ENCODE results near the gene CD93.

Gene CD93

DNA sequence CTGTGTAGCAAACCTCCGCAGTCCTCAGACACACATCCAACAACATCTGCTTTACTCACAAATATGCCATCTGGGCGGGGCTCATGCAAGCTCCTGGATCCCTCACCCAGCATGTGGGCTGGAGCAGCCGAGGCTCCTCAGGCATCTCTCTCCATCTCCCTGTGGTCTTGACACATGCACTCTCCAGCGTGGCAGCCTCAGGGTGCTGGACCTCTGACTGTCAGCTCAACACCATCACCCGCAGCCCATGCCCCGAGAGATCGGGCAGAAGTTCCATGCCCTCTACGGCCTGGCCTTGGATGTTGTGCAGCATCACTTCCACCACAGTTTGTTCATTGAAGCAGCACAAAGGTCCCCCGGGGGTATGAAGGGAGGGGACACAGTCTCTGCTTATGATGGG is 32.6 kb upstream of the CD93 start:
- H3K9ac ChIP-seq (ENCODE audit: low read length), result no peak overlapping the region
- no peaks in the 10 kb centered on the region for H3K9me3 ChIP-seq (ENCODE audit: low read length)
- no peak overlapping the region for H3K27ac ChIP-seq (ENCODE audit: low read depth, low read length)
- no peaks in the 10 kb centered on the region for H3K4me1 ChIP-seq (ENCODE audit: insufficient read depth, low read length)
- no peaks in the 10 kb centered on the region for H3K27me3 ChIP-seq (ENCODE audit: control insufficient read depth in 1 of 2, insufficient read depth in 2 of 2, low read length in 2 of 2)
- H3K4me3 ChIP-seq (ENCODE audit: low read depth in 1 of 2, low read length in 2 of 2), result no peak overlapping the region
- H3K36me3 ChIP-seq (ENCODE audit: insufficient read depth, low read length), result no peaks in the 10 kb centered on the region

- Histone ChIP-seq H3K4me3 (ENCODE audit: low read depth in 1 of 2, low read length in 2 of 2) (no peak overlapping the region), H3K4me1 (ENCODE audit: insufficient read depth, low read length) (no peaks in the 10 kb centered on the region), H3K9me3 (ENCODE audit: low read length) (no peaks in the 10 kb centered on the region), H3K27me3 (ENCODE audit: control insufficient read depth in 1 of 2, insufficient read depth in 2 of 2, low read length in 2 of 2) (no peaks in the 10 kb centered on the region), H3K36me3 (ENCODE audit: insufficient read depth, low read length) (no peaks in the 10 kb centered on the region), H3K9ac (ENCODE audit: low read length) (no peak overlapping the region), H3K27ac (ENCODE audit: low read depth, low read length) (no peak overlapping the region)
Observed at GRCh38 chr20:23118144-23118543, 32.0 kb upstream of the CD93 start.

DNA sequence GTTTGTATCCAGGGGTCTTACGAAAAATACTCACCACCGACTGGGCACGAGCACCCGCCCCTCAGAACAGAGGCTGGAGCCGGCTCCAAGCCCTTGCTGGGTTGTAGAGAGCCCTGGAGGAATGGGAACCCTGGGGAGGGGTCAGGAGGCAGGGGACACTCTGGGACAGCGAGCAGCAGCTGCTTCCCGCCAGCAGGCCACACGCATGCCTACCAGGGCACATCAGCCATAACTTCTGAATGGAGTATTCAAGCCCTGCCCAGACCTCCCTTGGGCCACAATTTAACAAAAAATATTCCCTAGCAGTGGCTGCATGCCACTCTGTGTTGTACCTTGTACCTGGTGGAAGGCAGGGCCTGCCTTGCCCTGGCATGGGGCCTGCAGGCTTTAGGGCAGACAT is 31.6 kb upstream of the CD93 start:
- no peak overlapping the region for H3K9ac ChIP-seq (ENCODE audit: low read length)
- H3K36me3 ChIP-seq (ENCODE audit: insufficient read depth, low read length), result no peaks in the 10 kb centered on the region
- H3K9me3 ChIP-seq (ENCODE audit: low read length), result no peaks in the 10 kb centered on the region
- H3K4me1 ChIP-seq (ENCODE audit: insufficient read depth, low read length), result no peaks in the 10 kb centered on the region
- no peak overlapping the region for H3K27ac ChIP-seq (ENCODE audit: low read depth, low read length)
- H3K4me3 ChIP-seq (ENCODE audit: low read depth in 1 of 2, low read length in 2 of 2), result no peak overlapping the region
- no peaks in the 10 kb centered on the region for H3K27me3 ChIP-seq (ENCODE audit: control insufficient read depth in 1 of 2, insufficient read depth in 2 of 2, low read length in 2 of 2)

GRCh38 chr20:23116311-23117089 is 30.4 kb upstream of the CD93 start:
- H3K4me3 ChIP-seq (ENCODE audit: low read depth in 1 of 2, low read length in 2 of 2), result no peak overlapping the region
- no peaks in the 10 kb centered on the region for H3K27me3 ChIP-seq (ENCODE audit: control insufficient read depth in 1 of 2, insufficient read depth in 2 of 2, low read length in 2 of 2)
- H3K4me1 ChIP-seq (ENCODE audit: insufficient read depth, low read length), result no peaks in the 10 kb centered on the region
- no peak overlapping the region for H3K9ac ChIP-seq (ENCODE audit: low read length)
- H3K36me3 ChIP-seq (ENCODE audit: insufficient read depth, low read length), result no peaks in the 10 kb centered on the region
- H3K27ac ChIP-seq (ENCODE audit: low read depth, low read length), result no peak overlapping the region
- H3K9me3 ChIP-seq (ENCODE audit: low read length), result no peaks in the 10 kb centered on the region

- H3K27ac ChIP-seq (ENCODE audit: low read depth, low read length), result no peak overlapping the region
- H3K36me3 ChIP-seq (ENCODE audit: insufficient read depth, low read length), result no peaks in the 10 kb centered on the region
- no peak overlapping the region for H3K4me3 ChIP-seq (ENCODE audit: low read depth in 1 of 2, low read length in 2 of 2)
- no peaks in the 10 kb centered on the region for H3K4me1 ChIP-seq (ENCODE audit: insufficient read depth, low read length)
- H3K9ac ChIP-seq (ENCODE audit: low read length), result no peak overlapping the region
- H3K27me3 ChIP-seq (ENCODE audit: control insufficient read depth in 1 of 2, insufficient read depth in 2 of 2, low read length in 2 of 2), result no peaks in the 10 kb centered on the region
- H3K9me3 ChIP-seq (ENCODE audit: low read length), result no peaks in the 10 kb centered on the region
Observed at GRCh38 chr20:23115822-23116221, 29.7 kb upstream of the CD93 start.

- Histone ChIP-seq H3K9ac (ENCODE audit: low read length) (no peak overlapping the region), H3K4me3 (ENCODE audit: low read depth in 1 of 2, low read length in 2 of 2) (no peak overlapping the region), H3K27me3 (ENCODE audit: control insufficient read depth in 1 of 2, insufficient read depth in 2 of 2, low read length in 2 of 2) (no peaks in the 10 kb centered on the region), H3K9me3 (ENCODE audit: low read length) (no peaks in the 10 kb centered on the region), H3K4me1 (ENCODE audit: insufficient read depth, low read length) (no peaks in the 10 kb centered on the region), H3K36me3 (ENCODE audit: insufficient read depth, low read length) (no peaks in the 10 kb centered on the region), H3K27ac (ENCODE audit: low read depth, low read length) (no peak overlapping the region)
Observed at GRCh38 chr20:23114448-23115082, 28.4 kb upstream of the CD93 start.

DNA sequence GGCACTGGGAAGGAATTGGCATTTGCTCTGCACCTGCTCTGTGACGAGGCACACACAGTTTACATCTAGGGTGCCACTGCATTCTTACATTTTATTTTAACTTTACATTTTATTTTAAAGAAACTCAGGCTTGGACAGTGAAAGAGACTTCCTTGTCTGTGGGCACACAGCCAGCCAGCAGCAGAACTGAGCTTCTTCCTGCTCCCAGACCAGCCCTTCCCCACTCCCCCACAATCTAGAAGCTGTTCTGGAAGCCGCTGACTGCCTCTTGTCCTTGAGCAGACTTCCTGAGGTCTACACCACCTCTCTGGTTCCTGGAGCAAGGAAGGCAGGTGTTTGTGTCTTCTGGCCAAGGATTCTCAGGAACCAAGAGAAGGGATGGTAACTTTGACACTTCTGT is 27.9 kb upstream of the CD93 start:
- H3K27ac ChIP-seq (ENCODE audit: low read depth, low read length), result no peak overlapping the region
- H3K9me3 ChIP-seq (ENCODE audit: low read length), result no peaks in the 10 kb centered on the region
- H3K27me3 ChIP-seq (ENCODE audit: control insufficient read depth in 1 of 2, insufficient read depth in 2 of 2, low read length in 2 of 2), result no peaks in the 10 kb centered on the region
- no peaks in the 10 kb centered on the region for H3K36me3 ChIP-seq (ENCODE audit: insufficient read depth, low read length)
- no peak overlapping the region for H3K4me3 ChIP-seq (ENCODE audit: low read depth in 1 of 2, low read length in 2 of 2)
- H3K4me1 ChIP-seq (ENCODE audit: insufficient read depth, low read length), result no peaks in the 10 kb centered on the region
- H3K9ac ChIP-seq (ENCODE audit: low read length), result no peak overlapping the region

GRCh38 chr20:23112595-23112994 is 26.5 kb upstream of the CD93 start:
- no peaks in the 10 kb centered on the region for H3K9me3 ChIP-seq (ENCODE audit: low read length)
- H3K4me1 ChIP-seq (ENCODE audit: insufficient read depth, low read length), result no peaks in the 10 kb centered on the region
- H3K9ac ChIP-seq (ENCODE audit: low read length), result no peak overlapping the region
- no peaks in the 10 kb centered on the region for H3K36me3 ChIP-seq (ENCODE audit: insufficient read depth, low read length)
- H3K27ac ChIP-seq (ENCODE audit: low read depth, low read length), result no peak overlapping the region
- no peak overlapping the region for H3K4me3 ChIP-seq (ENCODE audit: low read depth in 1 of 2, low read length in 2 of 2)
- no peaks in the 10 kb centered on the region for H3K27me3 ChIP-seq (ENCODE audit: control insufficient read depth in 1 of 2, insufficient read depth in 2 of 2, low read length in 2 of 2)

GRCh38 chr20:23111944-23112342 is 25.8 kb upstream of the CD93 start:
- Histone ChIP-seq H3K4me1 (ENCODE audit: insufficient read depth, low read length) (peaks cover 3% of the 10 kb centered on the region), H3K27me3 (ENCODE audit: control insufficient read depth in 1 of 2, insufficient read depth in 2 of 2, low read length in 2 of 2) (no peaks in the 10 kb centered on the region), H3K9me3 (ENCODE audit: low read length) (no peaks in the 10 kb centered on the region), H3K9ac (ENCODE audit: low read length) (no peak overlapping the region), H3K4me3 (ENCODE audit: low read depth in 1 of 2, low read length in 2 of 2) (no peak overlapping the region), H3K27ac (ENCODE audit: low read depth, low read length) (no peak overlapping the region), H3K36me3 (ENCODE audit: insufficient read depth, low read length) (no peaks in the 10 kb centered on the region)

DNA sequence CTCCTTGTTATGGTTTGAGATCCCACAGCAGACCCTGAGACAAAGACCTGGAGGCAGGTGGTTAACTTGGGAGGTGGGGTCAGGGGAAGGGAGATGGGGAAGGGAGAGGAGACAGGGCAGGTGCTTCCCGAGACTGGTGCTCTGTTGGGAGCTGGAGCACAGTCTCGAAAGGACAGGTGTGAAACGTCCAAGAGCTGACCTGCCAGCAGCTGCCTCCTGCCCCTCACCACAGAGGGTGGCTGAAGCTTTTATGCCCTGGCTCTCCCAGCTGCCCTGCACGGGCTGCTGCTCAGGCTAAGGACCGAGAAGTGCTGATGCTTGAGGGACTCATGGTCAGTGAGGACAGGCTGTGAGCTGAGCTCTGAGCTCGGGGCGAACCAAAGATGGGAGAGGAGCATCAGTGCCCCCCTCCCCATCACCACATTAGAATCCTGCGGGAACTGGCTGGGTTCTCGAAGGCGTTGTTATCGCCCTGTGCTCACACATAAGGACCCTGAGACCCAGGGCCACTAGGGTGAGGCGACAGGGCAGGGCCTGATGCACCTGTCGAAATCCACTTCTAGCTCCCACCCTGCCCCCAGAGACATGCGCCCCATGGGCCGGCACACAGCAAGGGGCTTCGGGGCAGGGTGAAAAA is 25.3 kb upstream of the CD93 start:
- Histone ChIP-seq H3K4me3 (ENCODE audit: low read depth in 1 of 2, low read length in 2 of 2) (no peak overlapping the region), H3K9me3 (ENCODE audit: low read length) (no peaks in the 10 kb centered on the region), H3K27ac (ENCODE audit: low read depth, low read length) (no peak overlapping the region), H3K36me3 (ENCODE audit: insufficient read depth, low read length) (no peaks in the 10 kb centered on the region), H3K27me3 (ENCODE audit: control insufficient read depth in 1 of 2, insufficient read depth in 2 of 2, low read length in 2 of 2) (no peaks in the 10 kb centered on the region), H3K9ac (ENCODE audit: low read length) (no peak overlapping the region), H3K4me1 (ENCODE audit: insufficient read depth, low read length) (peaks cover 9% of the 10 kb centered on the region)

DNA sequence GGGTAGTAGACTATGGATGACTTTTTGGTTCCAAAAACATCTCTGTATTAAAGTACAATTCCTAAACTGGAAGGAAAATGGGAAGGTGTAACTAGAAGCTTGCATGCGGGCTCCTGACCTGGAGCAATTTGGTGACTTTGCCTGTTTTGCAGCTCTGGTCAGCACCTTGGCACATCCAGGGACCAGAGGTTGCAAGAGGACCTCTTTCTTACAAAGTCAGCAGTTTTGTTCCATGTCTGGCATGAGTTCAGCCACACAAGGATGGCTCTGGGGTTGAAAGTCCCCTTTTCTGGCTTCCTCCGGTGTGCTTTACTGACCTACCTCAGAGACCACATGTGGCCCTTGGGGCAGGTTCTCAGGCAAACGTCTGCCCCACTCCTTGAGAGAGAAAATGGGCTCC is 22.7 kb upstream of the CD93 start:
- Histone ChIP-seq H3K4me3 (ENCODE audit: low read depth in 1 of 2, low read length in 2 of 2) (no peak overlapping the region), H3K27ac (ENCODE audit: low read depth, low read length) (no peak overlapping the region), H3K27me3 (ENCODE audit: control insufficient read depth in 1 of 2, insufficient read depth in 2 of 2, low read length in 2 of 2) (no peaks in the 10 kb centered on the region), H3K9me3 (ENCODE audit: low read length) (no peaks in the 10 kb centered on the region), H3K36me3 (ENCODE audit: insufficient read depth, low read length) (no peaks in the 10 kb centered on the region), H3K9ac (ENCODE audit: low read length) (no peak overlapping the region), H3K4me1 (ENCODE audit: insufficient read depth, low read length) (peaks cover 13% of the 10 kb centered on the region)
